ENCODE results near the gene OR4D5.

The OR4D5 gene

DNA sequence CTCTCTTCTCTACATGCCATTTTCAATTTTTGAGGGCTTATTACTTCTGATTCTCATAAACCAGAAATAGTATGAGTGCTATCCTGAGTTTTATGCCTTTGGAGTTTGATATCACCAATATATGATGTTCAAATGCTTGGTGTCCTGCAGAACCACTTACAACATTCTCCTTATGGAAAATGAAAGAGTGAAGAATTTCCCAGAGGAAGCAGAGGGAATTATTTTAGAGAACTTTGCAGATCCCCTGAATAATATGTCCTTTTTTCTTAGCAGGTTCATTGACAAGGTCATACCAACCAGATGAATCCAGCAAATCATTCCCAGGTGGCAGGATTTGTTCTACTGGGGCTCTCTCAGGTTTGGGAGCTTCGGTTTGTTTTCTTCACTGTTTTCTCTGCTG is at the start of gene OR4D5:
OR4D5 (plus strand) TSS at position 301 of the 400 bp plus-strand sequence; CDS start at position 301, 0 bp downstream.
- DNase-seq: no peak

DNA sequence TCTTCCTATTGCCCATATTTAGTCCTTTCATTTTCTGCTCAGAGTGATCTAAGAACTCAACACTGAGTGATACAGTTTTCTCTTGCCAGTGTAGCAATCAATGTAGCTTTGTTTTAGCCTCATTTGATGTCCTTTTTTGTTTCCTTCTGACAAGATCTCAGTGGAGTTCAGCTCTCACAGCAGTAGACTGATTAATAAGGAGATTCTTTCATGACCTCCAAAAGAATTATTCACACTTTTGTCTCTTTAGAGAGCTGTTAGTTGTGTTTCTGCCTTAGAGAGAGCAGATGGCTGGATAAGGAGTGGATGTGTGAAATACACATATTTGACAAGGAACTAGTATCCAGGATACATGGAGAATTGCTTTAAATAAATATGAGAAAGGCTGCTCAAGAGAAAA is 47.4 kb upstream of the OR4D5 start:
- DNase-seq: no peak

DNA sequence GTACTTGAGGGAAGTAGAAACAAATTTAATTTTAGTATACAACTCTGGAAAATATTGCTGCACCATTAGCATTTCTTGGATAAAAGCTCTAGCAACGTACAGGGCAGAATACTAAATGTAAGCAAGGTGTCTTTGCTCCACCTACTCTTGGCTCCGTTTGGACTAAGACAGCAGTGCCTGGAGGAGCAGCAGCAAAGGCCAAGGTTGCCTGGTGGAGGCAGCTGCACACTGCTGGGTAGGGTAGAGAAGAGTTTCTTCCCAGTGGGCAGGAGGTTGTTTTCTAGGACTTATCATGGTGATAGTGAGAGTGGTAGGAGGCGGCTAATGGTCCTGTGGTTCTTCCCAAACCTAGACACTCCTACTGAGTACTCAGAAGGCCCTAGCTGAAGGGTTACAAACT is 39.6 kb upstream of the OR4D5 start:
- no peak for DNase-seq

DNA sequence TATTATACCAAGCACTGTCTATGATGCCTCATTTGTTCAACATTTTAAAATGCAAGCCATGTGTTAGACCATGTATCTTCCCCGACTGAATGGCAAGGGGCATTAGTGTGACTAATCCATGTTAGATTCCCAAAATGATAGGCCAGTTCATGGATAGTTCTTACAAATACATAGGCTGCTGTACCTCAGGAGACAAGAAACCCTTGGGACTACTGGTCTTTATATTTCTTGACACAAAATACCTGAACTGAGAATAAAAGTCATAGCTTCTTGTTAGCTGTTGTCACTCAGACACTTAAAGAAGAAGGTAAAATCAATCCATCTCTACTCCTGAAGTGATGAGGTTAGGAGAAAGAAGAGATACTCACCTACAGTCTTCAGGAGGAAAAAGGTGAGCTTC is 37.5 kb upstream of the OR4D5 start, which contains the start of gene OR8D4:
OR8D4 (plus strand) TSS at position 301 of the 400 bp plus-strand sequence. CDS start 4,265 bp downstream, outside the sequence.
- no peak for DNase-seq

DNA sequence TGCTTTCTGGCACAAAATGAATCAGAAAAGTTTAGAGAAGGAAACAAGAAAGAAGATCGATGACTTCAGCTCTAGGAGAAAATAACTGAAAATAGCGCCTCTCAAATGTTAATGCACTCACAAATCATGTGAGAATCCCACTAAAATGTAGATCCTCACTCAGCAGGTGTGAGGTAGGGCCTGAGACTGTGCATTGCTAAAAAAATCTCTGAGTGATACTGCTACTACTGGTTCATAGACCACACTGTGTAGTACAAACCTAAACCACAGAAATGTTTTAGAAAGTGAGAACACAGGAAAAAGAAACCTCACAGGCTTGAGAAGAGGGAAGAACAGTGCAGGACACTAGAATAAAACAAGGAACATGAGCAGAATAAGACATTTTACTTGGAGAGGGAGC is 35.5 kb upstream of the OR4D5 start:
- DNase-seq: no peak

DNA sequence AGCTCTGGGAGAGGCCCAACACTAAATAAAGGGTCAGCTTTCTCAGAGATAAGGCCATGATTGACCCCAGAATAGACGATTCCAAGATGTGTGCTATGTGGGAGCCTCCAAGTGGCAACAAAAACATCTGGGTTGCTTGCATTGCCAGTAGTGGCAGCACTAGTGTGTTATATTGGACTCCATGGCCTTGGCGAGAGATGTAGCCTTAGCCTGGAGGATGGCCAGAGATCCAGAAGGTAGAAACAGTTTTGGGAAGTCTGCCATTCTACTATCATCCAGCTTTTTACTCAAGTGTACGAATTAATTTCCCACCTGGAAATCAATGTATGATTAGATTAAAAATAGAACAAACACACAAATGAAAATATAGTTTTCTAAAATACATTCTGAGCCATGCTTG is 34.5 kb upstream of the OR4D5 start:
- no peak for DNase-seq

DNA sequence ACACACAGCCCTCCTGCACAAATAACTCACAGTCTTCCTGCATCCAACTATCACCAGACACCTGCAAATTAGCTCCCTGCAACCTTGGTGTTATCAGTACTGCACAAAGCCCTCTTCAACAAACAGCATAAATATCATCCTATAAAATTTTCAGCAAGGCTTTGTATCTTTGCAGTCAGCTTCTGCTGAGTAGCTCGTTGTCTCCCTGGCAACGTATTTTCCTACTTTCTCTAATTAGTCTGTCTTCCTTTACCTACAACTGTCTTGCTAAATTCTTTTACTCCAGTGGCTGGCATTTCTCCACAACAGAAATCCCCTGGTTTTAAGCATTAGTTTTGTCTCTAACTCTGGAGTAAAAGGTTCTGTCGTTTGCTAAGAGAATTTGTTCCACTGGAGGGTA is 33.6 kb upstream of the OR4D5 start:
- no peak for DNase-seq

DNA sequence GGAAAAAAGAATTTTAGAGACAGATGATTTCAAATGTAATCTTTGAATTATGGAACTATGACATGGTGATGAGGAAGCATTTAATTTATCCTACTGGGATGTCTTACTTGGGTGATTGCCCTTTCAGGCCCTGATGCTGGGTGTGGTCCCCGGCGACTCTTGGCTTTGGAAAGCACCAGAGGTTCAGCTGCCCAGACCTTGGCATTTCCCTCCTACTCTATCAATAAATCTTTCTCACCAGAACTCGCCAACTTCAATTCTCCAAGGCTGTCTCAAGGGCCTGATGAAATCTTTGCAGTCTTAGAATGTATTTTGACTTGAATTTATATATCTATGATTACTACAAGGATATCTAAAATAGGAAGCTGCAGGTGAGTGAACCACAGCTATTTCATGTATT is 18.5 kb upstream of the OR4D5 start:
- DNase-seq: no peak

DNA sequence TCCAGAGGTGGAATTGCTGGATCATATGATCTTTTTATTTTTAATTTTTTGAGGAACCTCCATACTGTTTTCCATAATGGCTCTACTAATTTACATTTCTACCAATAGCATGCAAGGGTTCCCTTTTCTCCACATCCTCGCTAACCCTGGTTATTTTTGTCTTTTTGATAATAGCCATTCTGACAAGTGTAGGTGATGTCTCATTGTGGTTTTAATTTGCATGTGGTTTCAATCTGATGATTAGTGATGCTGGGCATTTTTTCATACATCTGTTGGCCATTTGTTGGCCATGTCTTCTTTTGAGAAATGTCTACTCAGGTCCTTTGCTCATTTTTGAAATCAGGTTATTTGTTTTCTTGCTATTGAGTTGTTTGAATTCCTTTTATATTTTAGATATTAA is 15.4 kb upstream of the OR4D5 start:
- no peak for DNase-seq

DNA sequence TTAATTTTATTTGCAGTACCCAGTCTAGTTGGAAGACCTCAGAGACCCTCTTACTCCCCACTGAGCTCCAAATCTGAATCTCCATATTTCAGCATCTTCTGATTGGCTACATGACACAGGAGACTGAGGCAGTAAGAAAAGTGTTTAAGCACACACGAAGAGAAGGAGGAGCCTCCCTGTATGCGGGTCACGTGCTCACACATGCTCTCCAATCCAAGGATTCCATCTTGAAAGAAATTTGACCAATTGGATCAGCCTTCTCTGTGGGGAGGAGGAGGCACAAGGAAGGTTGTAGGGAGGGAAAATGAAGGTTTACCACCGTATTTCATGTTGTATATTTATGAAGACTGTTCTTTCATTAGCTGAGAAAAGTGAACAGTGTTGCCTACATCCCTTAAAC is 3.0 kb downstream of the OR4D5 start:
- DNase-seq: no peak

DNA sequence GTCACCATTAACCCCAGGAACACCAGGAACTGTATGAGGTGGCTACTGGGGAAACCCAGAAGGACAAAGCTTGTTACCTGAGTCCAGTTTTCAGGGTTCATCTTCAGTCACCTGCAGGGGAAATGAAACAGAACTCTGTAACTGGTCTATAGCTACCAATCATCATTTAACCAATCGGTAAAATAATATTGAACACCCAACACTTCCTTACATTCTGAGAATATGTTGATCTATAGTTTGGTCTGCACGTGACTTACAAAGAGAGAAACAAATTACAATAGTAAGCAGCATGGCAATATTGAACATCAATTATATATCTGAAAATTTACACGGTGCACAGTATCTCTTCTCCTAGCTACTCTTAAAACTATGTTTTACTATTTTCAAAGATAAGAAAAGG is 4.3 kb downstream of the OR4D5 start, which contains the start of gene OR6T1:
OR6T1 (minus strand) TSS at position 101 of the 400 bp plus-strand sequence; CDS start at position 101, 0 bp downstream.
- no peak for DNase-seq

DNA sequence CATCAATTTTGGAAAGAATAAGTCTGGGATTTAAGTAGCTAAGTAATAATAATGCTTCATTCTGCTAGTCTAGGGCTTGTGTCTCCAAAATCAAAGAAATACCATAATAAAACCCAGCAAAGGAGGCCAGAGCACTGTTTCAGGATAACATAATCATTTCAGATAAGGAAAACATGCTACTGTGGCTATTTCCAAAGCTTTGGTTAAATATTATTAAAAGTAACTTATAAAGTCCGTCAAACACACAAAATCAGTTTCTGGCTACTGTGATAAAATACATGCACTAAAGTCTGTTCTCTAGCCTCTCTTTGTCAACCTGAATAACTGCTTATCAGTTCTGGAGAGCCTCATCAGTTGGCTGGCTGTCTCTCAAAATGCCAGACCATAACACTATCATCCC is 5.7 kb downstream of the OR4D5 start:
- no peak for DNase-seq

DNA sequence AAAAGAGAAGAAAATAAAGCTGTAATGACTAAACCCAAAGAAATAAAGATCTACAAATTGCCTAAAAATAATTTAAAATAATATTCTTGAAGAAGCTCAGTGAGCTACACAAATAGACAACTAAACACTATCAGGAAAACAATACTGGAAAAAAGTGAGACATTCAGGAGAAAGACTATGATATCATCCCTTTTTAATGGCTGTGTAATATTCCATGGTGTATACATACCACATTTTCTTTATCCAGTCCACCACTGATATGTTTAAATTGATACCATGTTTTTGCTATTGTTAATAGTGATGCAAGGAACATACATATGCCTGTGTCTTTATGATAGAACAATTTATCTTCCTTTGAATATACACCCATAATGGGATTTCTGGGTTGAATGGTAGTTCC is 17.3 kb downstream of the OR4D5 start:
- DNase-seq: no peak

DNA sequence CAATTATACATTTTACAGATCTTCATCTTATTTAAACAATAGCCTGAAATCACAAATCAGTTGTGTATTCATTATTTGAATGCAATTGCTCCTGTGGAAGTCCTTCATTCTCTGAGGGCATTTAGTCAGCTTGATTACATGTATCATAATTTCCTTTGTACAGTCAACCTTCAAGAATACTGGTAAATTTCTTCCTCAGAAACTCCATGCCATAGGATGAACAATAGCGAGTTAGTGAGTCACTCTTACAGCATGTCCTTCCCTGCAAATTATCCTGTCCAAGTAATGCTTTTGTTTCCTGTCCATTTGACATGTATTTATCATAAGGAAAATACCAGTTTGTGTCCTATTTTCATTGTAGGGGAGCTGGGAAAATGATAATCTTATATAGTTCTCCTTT is 34.4 kb downstream of the OR4D5 start:
- no peak for DNase-seq

DNA sequence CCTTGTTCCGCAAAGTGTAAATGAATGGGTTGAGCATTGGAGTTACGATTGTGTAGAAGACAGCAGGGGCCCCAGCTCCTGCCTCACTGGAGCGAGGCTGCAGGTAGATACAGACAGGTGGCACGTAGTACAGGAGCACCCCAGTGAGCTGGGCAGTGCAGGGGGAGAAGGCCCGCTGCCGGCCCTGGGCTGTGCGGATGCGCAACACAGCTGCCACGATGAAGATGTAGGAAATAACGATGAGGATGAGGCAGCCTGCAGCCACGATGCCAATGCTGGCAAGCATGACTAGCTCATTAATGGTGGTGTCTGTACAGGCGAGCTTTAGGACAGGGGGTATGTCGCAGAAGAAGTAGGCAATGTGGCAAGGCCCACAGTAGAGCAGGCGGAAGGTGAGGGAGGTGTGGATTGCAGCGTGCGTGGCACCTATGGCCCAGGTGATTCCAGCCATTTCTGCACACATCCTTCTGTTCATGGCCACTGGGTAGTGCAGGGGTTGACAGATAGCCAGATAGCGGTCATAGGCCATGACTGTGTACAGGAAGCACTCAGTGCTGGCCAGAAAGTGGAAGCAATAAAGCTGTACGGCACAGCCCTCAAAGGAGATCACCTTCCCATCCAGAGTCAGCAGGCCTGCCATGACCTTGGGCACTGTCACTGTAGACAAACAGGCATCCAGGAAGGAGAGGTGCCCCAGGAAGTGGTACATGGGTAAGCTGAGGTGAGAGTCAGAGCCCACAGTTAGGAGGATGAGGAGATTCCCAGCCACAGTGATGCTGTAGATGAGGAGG is 37.5 kb downstream of the OR4D5 start:
- DNase-seq: no peak

DNA sequence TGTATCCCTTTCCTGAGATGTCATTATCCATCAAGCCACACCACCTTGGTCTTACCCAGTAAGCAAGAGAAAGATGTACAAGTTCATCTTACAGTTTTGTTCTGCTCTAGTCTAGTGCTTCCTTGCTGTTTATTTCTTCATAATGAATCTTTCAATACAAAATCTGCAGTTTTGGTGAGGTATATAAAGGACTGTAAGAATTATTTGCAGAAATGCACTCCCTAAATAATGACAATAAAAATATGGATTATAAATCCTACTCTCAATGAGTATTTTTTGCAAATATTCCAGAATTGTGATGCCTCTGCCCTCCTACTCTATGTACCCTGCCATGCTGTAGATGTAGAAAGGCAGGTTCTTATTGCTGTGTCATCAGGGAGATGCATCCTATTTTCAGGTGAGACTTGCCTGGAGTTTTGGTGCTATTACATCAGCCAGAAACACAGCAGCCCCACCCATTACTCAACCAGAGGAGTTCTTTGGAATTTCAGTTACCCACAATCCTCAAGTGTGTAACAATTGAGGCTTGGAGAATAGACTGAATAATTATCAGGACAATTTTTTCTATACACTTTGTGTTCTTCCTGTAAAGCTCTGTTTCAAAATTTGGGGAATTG is 38.4 kb downstream of the OR4D5 start, which contains the start of gene OR10S1:
OR10S1 (minus strand) TSS at position 51 of the 617 bp plus-strand sequence. CDS start 117 bp downstream, outside the sequence.
- no peak for DNase-seq

DNA sequence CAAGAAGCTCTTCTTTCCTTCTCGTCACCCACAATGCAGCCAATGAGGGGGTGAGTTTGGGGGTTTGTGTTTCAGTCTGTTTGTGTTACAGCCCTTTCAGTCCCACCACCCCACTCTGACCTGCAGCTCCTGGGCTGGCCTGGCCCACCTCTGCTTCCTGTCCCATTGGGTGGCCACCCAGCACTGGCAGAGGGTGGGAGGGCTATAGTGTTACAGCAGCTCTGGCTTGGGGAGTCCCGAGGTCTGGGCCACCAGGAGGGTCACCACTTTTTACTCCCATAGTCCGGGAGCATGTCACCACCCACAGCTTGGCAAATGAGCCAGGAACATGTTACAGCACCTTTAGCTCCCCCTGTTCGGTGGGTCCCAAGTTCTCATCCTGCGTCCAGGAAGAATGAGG is 39.9 kb downstream of the OR4D5 start:
- DNase-seq: no peak
